K562 (cell line): ENCODE measurements around the gene PRRG4. TPM values are rescaled to one million over a fixed set of nuclear protein-coding genes. Genes with fewer than 3 reads are reported as not detected.
A peak's percentile ranks its signal among the peaks of the same experiment; 100 is the strongest.

Experiments
- ATAC-seq: fragments of 200-7000 bp; cut with Tn5 transposase; 3 replicates; pipeline ENCODE4 v1.9.1; 2020; ENCODE audit warnings: moderate library complexity
- BruUV-seq: library from RNA; stranded (reverse); fragments of 400-500 nt; replicated peaks from 2 replicates; lab custom pipeline; 2021; lab: Mats Ljungman, UMichigan
- CTCF ChIA-PET: fragments of 300-600 bp; formaldehyde crosslinking; extraction: SDS; loops from one replicate; lab custom pipeline; 2021; ENCODE audit warnings: low intra/inter-chr PET ratio; lab: Yijun Ruan, JAX
- POLR2A ChIA-PET: fragments of 300-600, 350-650 bp; sonication (Branson Sonifier 250); formaldehyde crosslinking; extraction: SDS; loops from one replicate; lab custom pipeline; 2021; ENCODE audit warnings: antibody characterized with exemption, inconsistent platforms; lab: Yijun Ruan, JAX
- DNase-seq, 4 experiments: peaks; one replicate each; pipeline versions ENCODE4 v3.0.0 to v3.0.0-alpha.2; 2011 to 2018; ENCODE audit warnings: low spot score in 3 of 4, mixed read lengths in 3 of 4; ENCODE audit errors: extremely low read depth in 1 of 4
- FAIRE-seq: peaks from 2 replicates; lab custom pipeline; 2011; peaks lifted over from hg19 to GRCh38; lab: Jason Lieb, UNC
- H2AFZ ChIP-seq: 2 replicates; pipeline ENCODE4 v1.6.0; 2011; ENCODE audit warnings: low read depth, low read length, control low read depth, inconsistent platforms
- H3K27ac ChIP-seq: fragments of 200-600 bp; 3 replicates; pipeline ENCODE4 v1.8.0; 2011; ENCODE audit warnings: low read depth, mild to moderate bottlenecking, control low read depth, inconsistent platforms, low read length, moderate library complexity, mixed read lengths; ENCODE audit errors: extremely low read depth
- H3K27me3 ChIP-seq, 2 experiments: fragments of 300-600 bp in 1 of 2; 2 replicates in 1 of 2; 3 replicates in 1 of 2; pipeline versions ENCODE4 v1.6.0 to v1.8.0; 2011; ENCODE audit warnings: inconsistent platforms in 2 of 2, low read length in 2 of 2, mild to moderate bottlenecking in 1 of 2, mixed read lengths in 1 of 2, moderate library complexity in 1 of 2; ENCODE audit not compliant: control insufficient read depth in 2 of 2, insufficient read depth in 2 of 2
- H3K36me3 ChIP-seq: fragments of 300-600 bp; 3 replicates; pipeline ENCODE4 v1.8.0; 2011; ENCODE audit warnings: mild to moderate bottlenecking, low read length, inconsistent platforms; ENCODE audit not compliant: control insufficient read depth, insufficient read depth
- H3K4me1 ChIP-seq, 2 experiments: fragments of 200-600 bp in 1 of 2; replicated peaks in 1 of 2; 2 replicates in 1 of 2; 3 replicates in 1 of 2; pipeline versions ENCODE4 v1.5.1 to v1.8.0; 2011; ENCODE audit warnings: inconsistent platforms in 2 of 2, low read length in 2 of 2, mild to moderate bottlenecking in 1 of 2, mixed read lengths in 1 of 2, moderate library complexity in 1 of 2; ENCODE audit not compliant: control insufficient read depth in 2 of 2, insufficient read depth in 2 of 2
- H3K4me2 ChIP-seq: 2 replicates; pipeline ENCODE4 v1.6.1; 2011; ENCODE audit warnings: low read length, control low read depth, inconsistent platforms, mixed read lengths; ENCODE audit not compliant: insufficient read depth
- H3K4me3 ChIP-seq: fragments of 200-600 bp; sonication (generic), shearing (Covaris generic); 2 replicates; pipeline ENCODE4 v1.5.1; 2016; ENCODE audit warnings: control low read depth, inconsistent platforms
- H3K79me2 ChIP-seq: fragments of 200-600 bp; 3 replicates; pipeline ENCODE4 v1.8.0; 2011; ENCODE audit warnings: low read length, inconsistent platforms; ENCODE audit not compliant: control insufficient read depth, insufficient read depth
- H3K9ac ChIP-seq, 2 experiments: 2 replicates each; pipeline versions ENCODE4 v1.6.0 to v1.6.1; 2011; ENCODE audit warnings: low read depth in 2 of 2, low read length in 2 of 2, control low read depth in 1 of 2, inconsistent platforms in 1 of 2, mild to moderate bottlenecking in 1 of 2, mixed read lengths in 1 of 2; ENCODE audit not compliant: insufficient read depth in 1 of 2
- H3K9me1 ChIP-seq: one replicate; pipeline ENCODE4 v1.6.0; 2011; ENCODE audit warnings: inconsistent platforms, mild to moderate bottlenecking, low read length, moderate library complexity; ENCODE audit not compliant: control insufficient read depth, insufficient read depth
- H3K9me3 ChIP-seq: replicated peaks from 2 replicates; pipeline ENCODE4 v1.5.1; 2011; ENCODE audit warnings: low read depth, low read length, inconsistent platforms; ENCODE audit not compliant: control insufficient read depth, insufficient read depth
- H4K20me1 ChIP-seq: replicated peaks from 2 replicates; pipeline ENCODE4 v1.6.1; 2011; ENCODE audit warnings: low read length, inconsistent platforms, mixed read lengths; ENCODE audit not compliant: control insufficient read depth, insufficient read depth
- BACH1 ChIP-seq: fragments of 200-800 bp; sonication (Bioruptor generic); IDR thresholded peaks from 2 replicates; pipeline ENCODE4 v1.6.1; 2016; ENCODE audit warnings: missing genetic modification characterization, missing compliant biosample characterization
- C11orf30 ChIP-seq: fragments of 450-650 bp; IDR thresholded peaks from 2 replicates; pipeline ENCODE4 v1.6.1; 2016; ENCODE audit warnings: low read depth, mild to moderate bottlenecking
- CEBPB ChIP-seq: fragments of 450-650 bp; IDR thresholded peaks from 2 replicates; pipeline ENCODE4 v1.6.1; 2016; ENCODE audit warnings: missing genetic modification characterization, missing compliant biosample characterization
- MAFG ChIP-seq: fragments of 450-650 bp; conservative IDR thresholded peaks from 2 replicates; pipeline ENCODE4 v1.6.1; 2016; ENCODE audit warnings: missing genetic modification characterization, missing compliant biosample characterization
- NFE2 ChIP-seq: IDR thresholded peaks from 2 replicates; pipeline ENCODE4 v1.6.1; 2014; ENCODE audit warnings: antibody characterized with exemption, low read depth
- TCF7L2 ChIP-seq: fragments of 150-350 bp; IDR thresholded peaks from 2 replicates; pipeline ENCODE4 v1.6.1; 2016; ENCODE audit warnings: low read depth, mild to moderate bottlenecking, low read length, moderate library complexity
- ZKSCAN8 ChIP-seq: fragments of 200-800 bp; sonication (Bioruptor generic); IDR thresholded peaks from 2 replicates; pipeline ENCODE4 v1.6.1; 2016; ENCODE audit warnings: missing genetic modification characterization, missing compliant biosample characterization
- ZNF311 ChIP-seq: fragments of 250-450 bp; sonication (Bioruptor Pico); IDR thresholded peaks from 2 replicates; pipeline ENCODE4 v1.4.0; 2020; ENCODE audit warnings: mild to moderate bottlenecking, moderate library complexity
- ZNF316 ChIP-seq: fragments of 450-650 bp; IDR thresholded peaks from 2 replicates; pipeline ENCODE4 v1.6.1; 2016
- WGBS: fragments of 100-300 bp; shearing (Covaris generic); methylation state at CpG from one replicate; pipeline ENCODE4 v1.1.6; 2016; ENCODE audit warnings: low coverage, mixed read lengths; ENCODE audit not compliant: insufficient coverage; ENCODE audit errors: missing lambda C conversion rate; 5-methylcytosine and 5-hydroxymethylcytosine counted together
- in situ Hi-C: fragments of 300-500 bp; cut with MboI; formaldehyde crosslinking; loops from 4 replicates; pipeline ENCODE4 v1.15.0; 2018; ENCODE audit warnings: inconsistent platforms, mixed read lengths
- intact Hi-C: fragments of 100-400 bp; cut with micrococcal nuclease; formaldehyde crosslinking; loops from 2 replicates; pipeline ENCODE4 v1.14.2; 2022
- polyA plus RNA-seq, 8 experiments: library from polyadenylated mRNA; depleted of rRNA in 4 of 8; stranded (reverse) in 5 of 8; unstranded in 3 of 8; fragments of >200 nt; fragmentation: Nextera tagmentation in 2 of 8; fragmentation: Illumina TruSeq in 1 of 8; extraction: Ambion mirVana in 2 of 8; extraction: Trizol in 1 of 8; gene quantifications; 2 replicates each; pipeline versions ENCODE4 v1.2.1 to v1.2.3, GENCODE V29; 2011 to 2014; ENCODE audit warnings: inconsistent platforms in 1 of 8, missing spikeins in 1 of 8
- total RNA-seq, 7 experiments: library from RNA; depleted of rRNA in 6 of 7; stranded (reverse); fragments of >200 nt in 6 of 7; fragmentation: Illumina TruSeq in 2 of 7; extraction: Trizol in 2 of 7; gene quantifications; 2 replicates each; pipeline versions ENCODE4 v1.2.1 to v1.2.3, GENCODE V29; 2011 to 2021; ENCODE audit warnings: low replicate concordance in 1 of 7

PRRG4 gene
- total and polyA plus RNA-seq, 9 of the 15 experiments (the other 6 are each of a cell fraction or from before 2014, with no cell fraction given) = not detected

GRCh38 chr11:32840587-32840986 lies 10.9 kb downstream of the PRRG4 start:
- no peak overlapping the region for H3K4me2 ChIP-seq
- no peak overlapping the region for H2AFZ ChIP-seq
- no peak overlapping the region for H3K27ac ChIP-seq
- BruUV-seq = no TSS peak
- H3K79me2 ChIP-seq = no peaks in the 10 kb centered on the region
- no peaks in the 10 kb centered on the region for H4K20me1 ChIP-seq
- in situ Hi-C loops (no loop called here), intact Hi-C loops (no loop called here)
- H3K9ac ChIP-seq = no peak overlapping the region
- no peaks in the 10 kb centered on the region for H3K36me3 ChIP-seq
- WGBS = 13% methylated on average over 2 of the region's 2 CpGs
- TF ChIP-seq C11orf30 = peak; percentile 28; the same call in 1 of the 2 replicates
- peak; percentile 37; the same call in 1 of the 2 replicates for TF ChIP-seq MAFG (tag)
- TF ChIP-seq ZNF316 = peak; percentile 8; the same call in 1 of the 2 replicates
- TF ChIP-seq TCF7L2 = no peak
- TF ChIP-seq NFE2 = peak; percentile 53
- no peak for TF ChIP-seq ZNF311 (CRISPR knock-in tag)
- TF ChIP-seq CEBPB (tag) = no peak
- H3K9me1 ChIP-seq = no peaks in the 10 kb centered on the region
- no peak for DNase-seq
- H3K4me3 ChIP-seq = no peak overlapping the region
- H3K27me3 ChIP-seq = peaks cover 0 to 6% of the 10 kb centered on the region in 2 experiments; a peak in 2 of 5 replicates
- ChIA-PET POLR2A (no interaction called here), CTCF (no interaction called here)
- no peak for ATAC-seq
- H3K9me3 ChIP-seq = no peaks in the 10 kb centered on the region
- no peaks in the 10 kb centered on the region for H3K4me1 ChIP-seq
- no peak for FAIRE-seq

- no peaks in the 10 kb centered on the region for H3K36me3 ChIP-seq
- DNase-seq = no peak
- intact Hi-C loops (no loop called here), in situ Hi-C loops (no loop called here)
- H3K4me1 ChIP-seq = no peaks in the 10 kb centered on the region
- H3K9ac ChIP-seq = no peak overlapping the region
- ATAC-seq = no peak
- H3K9me1 ChIP-seq = no peaks in the 10 kb centered on the region
- H3K4me2 ChIP-seq = no peak overlapping the region
- no TSS peak for BruUV-seq
- H3K4me3 ChIP-seq = no peak overlapping the region
- no peak for FAIRE-seq
- H4K20me1 ChIP-seq = no peaks in the 10 kb centered on the region
- ChIA-PET POLR2A (no interaction called here), CTCF (no interaction called here)
- no peak overlapping the region for H2AFZ ChIP-seq
- no peak overlapping the region for H3K27ac ChIP-seq
- no peaks in the 10 kb centered on the region for H3K79me2 ChIP-seq
- H3K9me3 ChIP-seq = no peaks in the 10 kb centered on the region
- H3K27me3 ChIP-seq = peaks cover 0 to 2% of the 10 kb centered on the region in 2 experiments; a peak in 1 of 5 replicates
- 1% methylated on average over 3 of the region's 3 CpGs for WGBS
- no peak for TF ChIP-seq BACH1 (tag)
- TF ChIP-seq ZKSCAN8 (CRISPR knock-in tag) = no peak
- peak; percentile 57 for TF ChIP-seq CEBPB (tag)
Observed at GRCh38 chr11:32843544-32843943, 13.8 kb downstream of the PRRG4 start.
